ENCODE data around the gene NYAP2.

NYAP2 gene

GRCh38 chr2:225632351-225632750 is 232.8 kb downstream of the NYAP2 start:
- no peak overlapping the region for H3K27ac ChIP-seq (replicated peaks)
- TF ChIP-seq GABPA (IDR thresholded peaks at IDR 0.05; ENCODE audit: low read depth) (no peak), REST (IDR thresholded peaks at IDR 0.05; ENCODE audit: insufficient replicate concordance, low read depth) (no peak), SPI1 (IDR thresholded peaks at IDR 0.05; ENCODE audit: borderline replicate concordance, low read depth) (no peak), CTCF (IDR thresholded peaks at IDR 0.05; ENCODE audit: insufficient read depth, low read length) (no peak), POLR2AphosphoS5 (IDR thresholded peaks at IDR 0.05; ENCODE audit: low read depth) (no peak)
- no peak overlapping the region for H3K4me3 ChIP-seq (replicated peaks; ENCODE audit: insufficient read depth, low read length)
- no peaks in the 10 kb centered on the region for H3K27me3 ChIP-seq (ENCODE audit: insufficient read depth, poor library complexity, severe bottlenecking)
- DNase-seq (ENCODE audit: low read depth in 1 of 2, low spot score in 1 of 2): no peak

GRCh38 chr2:225636558-225636957 is 237.0 kb downstream of the NYAP2 start:
- TF ChIP-seq CTCF (IDR thresholded peaks at IDR 0.05; ENCODE audit: insufficient read depth, low read length) (no peak), POLR2AphosphoS5 (IDR thresholded peaks at IDR 0.05; ENCODE audit: low read depth) (no peak)
- Histone ChIP-seq H3K27me3 (ENCODE audit: insufficient read depth, poor library complexity, severe bottlenecking) (no peaks in the 10 kb centered on the region), H3K27ac (replicated peaks) (no peak overlapping the region), H3K4me3 (replicated peaks; ENCODE audit: insufficient read depth, low read length) (no peak overlapping the region)
- DNase-seq (ENCODE audit: low read depth in 1 of 2, low spot score in 1 of 2): no peak

GRCh38 chr2:225637259-225637658 is 237.7 kb downstream of the NYAP2 start:
- no peaks in the 10 kb centered on the region for H3K27me3 ChIP-seq (ENCODE audit: insufficient read depth, poor library complexity, severe bottlenecking)
- DNase-seq (ENCODE audit: low read depth in 1 of 2, low spot score in 1 of 2): no peak
- TF ChIP-seq GABPA (IDR thresholded peaks at IDR 0.05; ENCODE audit: low read depth) (no peak), REST (IDR thresholded peaks at IDR 0.05; ENCODE audit: insufficient replicate concordance, low read depth) (peak; percentile 34)
- H3K27ac ChIP-seq (replicated peaks): no peak overlapping the region
- no peak overlapping the region for H3K4me3 ChIP-seq (replicated peaks; ENCODE audit: insufficient read depth, low read length)

- H3K4me3 ChIP-seq (replicated peaks; ENCODE audit: insufficient read depth, low read length): no peak overlapping the region
- no peak for TF ChIP-seq GABPA (IDR thresholded peaks at IDR 0.05; ENCODE audit: low read depth)
- no peak for TF ChIP-seq SPI1 (IDR thresholded peaks at IDR 0.05; ENCODE audit: borderline replicate concordance, low read depth)
- no peak for TF ChIP-seq REST (IDR thresholded peaks at IDR 0.05; ENCODE audit: insufficient replicate concordance, low read depth)
- TF ChIP-seq POLR2AphosphoS5 (IDR thresholded peaks at IDR 0.05; ENCODE audit: low read depth): no peak
- no peak for TF ChIP-seq CTCF (IDR thresholded peaks at IDR 0.05; ENCODE audit: insufficient read depth, low read length)
- no peak overlapping the region for H3K27ac ChIP-seq (replicated peaks)
- no peaks in the 10 kb centered on the region for H3K27me3 ChIP-seq (ENCODE audit: insufficient read depth, poor library complexity, severe bottlenecking)
- DNase-seq (ENCODE audit: low read depth in 1 of 2, low spot score in 1 of 2): no peak
These were observed 241.0 kb downstream of the NYAP2 start for GRCh38 chr2:225640550-225640949.

All from HL-60 (cell line).